GM12875 (cell line): Measurements from ENCODE around the gene SBDS.
"Not testable (repeated sequence)": the region's sequence is repeated elsewhere in the genome, so short reads cannot be mapped to it uniquely, and the experiment has no call there.

Source experiments
- H3K4me3 ChIP-seq: one replicate; pipeline ENCODE4 v1.5.1; 2011; ENCODE audit warnings: low read depth, low read length, control low read depth
- CTCF ChIP-seq: IDR thresholded peaks from 2 replicates; pipeline ENCODE4 v1.5.1; 2011; ENCODE audit warnings: low read depth, mild to moderate bottlenecking, control low read depth, inconsistent platforms, low read length, moderate library complexity, borderline replicate concordance; ENCODE audit not compliant: insufficient read depth

SBDS gene

GRCh38 chr7:66979013-66979412 lies 16.4 kb downstream of the SBDS start:
- not testable (repeated sequence) for H3K4me3 ChIP-seq

GRCh38 chr7:66978312-66978711 lies 17.1 kb downstream of the SBDS start:
- not testable (repeated sequence) for H3K4me3 ChIP-seq

- TF ChIP-seq CTCF: no peak
- H3K4me3 ChIP-seq: no peak overlapping the region
Measured at GRCh38 chr7:66974986-66975590, 20.3 kb downstream of the SBDS start.

- TF ChIP-seq CTCF: no peak
- no peak overlapping the region for H3K4me3 ChIP-seq
Measured at GRCh38 chr7:66970310-66970709, 25.1 kb downstream of the SBDS start.

GRCh38 chr7:66969001-66969400 lies 26.4 kb downstream of the SBDS start:
- H3K4me3 ChIP-seq: not testable (repeated sequence)

- TF ChIP-seq CTCF: no peak
- H3K4me3 ChIP-seq: no peak overlapping the region
Measured at GRCh38 chr7:66967029-66967428, 28.4 kb downstream of the SBDS start.

GRCh38 chr7:66964411-66964810 lies 31.0 kb downstream of the SBDS start:
- H3K4me3 ChIP-seq: no peak overlapping the region
- no peak for TF ChIP-seq CTCF

GRCh38 chr7:66961096-66961495 lies 34.3 kb downstream of the SBDS start:
- no peak for TF ChIP-seq CTCF
- no peak overlapping the region for H3K4me3 ChIP-seq

- no peak overlapping the region for H3K4me3 ChIP-seq
- TF ChIP-seq CTCF: no peak
Measured at GRCh38 chr7:66960192-66960591, 35.2 kb downstream of the SBDS start.
